Measurements from ENCODE around the gene ZBTB16.

DNA sequence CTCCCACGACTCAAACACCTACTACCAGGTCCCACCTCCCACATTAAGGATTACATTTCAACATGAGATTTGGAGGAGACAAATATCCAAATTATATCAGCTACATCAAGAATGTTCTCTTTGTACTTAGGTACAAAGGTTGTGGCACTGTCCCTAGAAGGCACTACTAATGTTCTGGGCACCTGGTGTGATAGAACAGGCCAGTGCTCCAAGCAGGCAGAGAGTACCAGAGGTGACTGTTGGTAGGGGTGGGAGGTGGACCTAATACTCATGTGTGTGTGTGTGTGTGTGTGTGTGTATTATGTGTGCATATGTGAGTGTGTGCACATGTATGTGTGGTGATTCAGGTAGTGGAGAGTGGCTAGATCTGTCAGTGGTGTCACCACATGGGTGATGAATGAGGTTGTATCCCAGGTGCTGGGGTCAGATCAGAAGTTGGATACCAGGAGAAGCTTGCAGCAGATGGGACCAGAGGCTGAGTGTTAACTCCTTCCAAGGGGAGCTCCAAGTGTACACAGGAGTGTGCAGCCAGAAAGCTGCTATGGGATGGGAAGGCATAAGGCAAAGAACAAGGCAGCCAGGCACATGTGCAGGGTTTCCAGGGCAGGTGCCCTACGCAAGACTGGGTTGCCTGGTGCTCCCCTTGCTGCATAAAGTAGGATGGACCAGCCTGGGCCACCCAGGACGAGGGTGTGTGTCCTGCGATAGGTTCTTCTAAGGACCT lies 219.0 kb downstream of the ZBTB16 start:
- TF ChIP-seq, protein P1, sequence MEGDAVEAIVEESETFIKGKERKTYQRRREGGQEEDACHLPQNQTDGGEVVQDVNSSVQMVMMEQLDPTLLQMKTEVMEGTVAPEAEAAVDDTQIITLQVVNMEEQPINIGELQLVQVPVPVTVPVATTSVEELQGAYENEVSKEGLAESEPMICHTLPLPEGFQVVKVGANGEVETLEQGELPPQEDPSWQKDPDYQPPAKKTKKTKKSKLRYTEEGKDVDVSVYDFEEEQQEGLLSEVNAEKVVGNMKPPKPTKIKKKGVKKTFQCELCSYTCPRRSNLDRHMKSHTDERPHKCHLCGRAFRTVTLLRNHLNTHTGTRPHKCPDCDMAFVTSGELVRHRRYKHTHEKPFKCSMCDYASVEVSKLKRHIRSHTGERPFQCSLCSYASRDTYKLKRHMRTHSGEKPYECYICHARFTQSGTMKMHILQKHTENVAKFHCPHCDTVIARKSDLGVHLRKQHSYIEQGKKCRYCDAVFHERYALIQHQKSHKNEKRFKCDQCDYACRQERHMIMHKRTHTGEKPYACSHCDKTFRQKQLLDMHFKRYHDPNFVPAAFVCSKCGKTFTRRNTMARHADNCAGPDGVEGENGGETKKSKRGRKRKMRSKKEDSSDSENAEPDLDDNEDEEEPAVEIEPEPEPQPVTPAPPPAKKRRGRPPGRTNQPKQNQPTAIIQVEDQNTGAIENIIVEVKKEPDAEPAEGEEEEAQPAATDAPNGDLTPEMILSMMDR (IDR thresholded peaks at IDR 0.05; ENCODE audit: borderline replicate concordance, extremely low read depth, low read length, poor library complexity, severe bottlenecking): no peak
- no peak for TF ChIP-seq EZH2 (IDR thresholded peaks at IDR 0.05; ENCODE audit: borderline replicate concordance, low read depth, low read length, severe bottlenecking)

Data from DND-41 (cell line).